IPS-15b (cell line): Measurements from ENCODE around the gene SSTR3.

Source experiments
- H3K27me3 ChIP-seq: one replicate; pipeline ENCODE4 v1.6.1; 2013; ENCODE audit warnings: low read length; ENCODE audit not compliant: control insufficient read depth, insufficient read depth
- H3K36me3 ChIP-seq: one replicate; pipeline ENCODE4 v1.6.1; 2013; ENCODE audit warnings: low read length; ENCODE audit not compliant: control insufficient read depth, insufficient read depth
- H3K4me1 ChIP-seq: one replicate; pipeline ENCODE4 v1.6.1; 2013; ENCODE audit warnings: mild to moderate bottlenecking, low read length; ENCODE audit not compliant: control insufficient read depth, insufficient read depth
- H3K4me3 ChIP-seq: one replicate; pipeline ENCODE4 v1.5.1; 2013; ENCODE audit warnings: low read depth, low read length
- H3K9ac ChIP-seq: one replicate; pipeline ENCODE4 v1.6.1; 2013; ENCODE audit warnings: low read depth, mild to moderate bottlenecking, low read length
- H3K9me3 ChIP-seq: one replicate; pipeline ENCODE4 v1.6.1; 2013; ENCODE audit warnings: mild to moderate bottlenecking, low read length; ENCODE audit not compliant: control insufficient read depth, insufficient read depth

The SSTR3 gene

DNA sequence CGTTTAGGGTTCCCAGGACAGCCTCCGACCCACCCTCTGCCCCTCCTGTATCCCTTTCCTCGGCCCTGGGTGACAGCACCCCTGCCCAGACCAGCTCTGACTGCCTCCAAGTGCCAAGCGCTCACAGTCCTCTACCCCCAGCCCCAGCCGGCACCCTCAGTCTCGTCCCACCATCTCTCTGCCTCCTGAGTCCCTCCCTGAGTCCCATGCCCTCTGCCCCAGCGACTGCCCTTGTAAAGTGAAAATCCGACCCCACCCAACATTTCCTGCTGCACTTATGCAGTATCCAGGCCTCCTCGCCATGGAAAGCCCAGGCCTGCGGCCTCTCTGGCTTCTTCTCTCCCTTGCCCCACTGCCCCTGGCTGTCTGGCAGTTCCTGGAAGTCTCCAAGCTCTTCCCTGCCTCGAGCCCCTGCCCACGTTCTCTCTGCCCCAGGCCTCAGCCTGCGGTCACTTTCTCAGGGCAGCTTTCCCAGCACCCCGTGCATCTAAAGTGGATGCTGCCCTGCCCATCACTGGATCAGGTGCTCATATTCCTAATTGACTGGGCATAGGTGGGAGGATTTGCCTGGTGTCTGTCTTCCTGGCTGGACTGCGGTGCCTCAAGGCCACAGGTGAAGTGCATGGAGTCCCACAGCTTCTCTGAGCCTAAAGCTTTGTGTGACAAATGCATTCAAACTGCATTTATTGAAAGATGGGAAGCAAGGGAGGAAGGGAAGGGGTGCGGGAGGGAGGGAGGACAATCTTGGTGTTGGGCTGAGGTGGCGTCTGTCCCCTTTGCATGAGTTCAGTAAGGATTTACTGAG, 44.9 kb downstream of the SSTR3 start:
- no peak overlapping the region for H3K9ac ChIP-seq

DNA sequence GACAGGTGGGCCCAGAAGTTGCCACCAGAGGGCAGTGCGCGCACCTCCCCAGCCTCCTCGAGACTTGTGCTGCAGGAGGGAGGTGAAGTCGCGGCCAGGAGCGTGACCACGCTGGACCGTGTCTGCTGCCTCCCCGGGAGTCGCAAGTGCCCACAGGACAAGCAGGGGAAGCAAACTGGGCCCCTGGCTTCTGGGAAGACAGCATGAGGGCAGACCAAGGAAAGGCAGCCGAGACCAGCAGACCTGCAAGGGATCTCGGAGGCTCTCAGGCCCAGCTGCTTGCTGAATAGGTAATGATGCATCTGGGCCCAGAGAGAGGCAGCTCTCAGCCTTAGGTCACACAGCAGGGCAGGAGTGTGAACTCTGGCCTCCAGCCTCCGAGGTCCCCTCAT, 45.6 kb downstream of the SSTR3 start:
- Histone ChIP-seq H3K9me3 (no peaks in the 10 kb centered on the region), H3K9ac (no peak overlapping the region), H3K27me3 (no peaks in the 10 kb centered on the region), H3K36me3 (no peaks in the 10 kb centered on the region), H3K4me3 (no peak overlapping the region), H3K4me1 (peaks cover 3% of the 10 kb centered on the region)

More for the DNA sequence above, 44.9 kb downstream of the SSTR3 start:
- H3K9me3 ChIP-seq, result no peaks in the 10 kb centered on the region
- no peaks in the 10 kb centered on the region for H3K36me3 ChIP-seq
- H3K27me3 ChIP-seq, result no peaks in the 10 kb centered on the region
- peaks cover 3% of the 10 kb centered on the region for H3K4me1 ChIP-seq
- H3K4me3 ChIP-seq, result no peak overlapping the region

DNA sequence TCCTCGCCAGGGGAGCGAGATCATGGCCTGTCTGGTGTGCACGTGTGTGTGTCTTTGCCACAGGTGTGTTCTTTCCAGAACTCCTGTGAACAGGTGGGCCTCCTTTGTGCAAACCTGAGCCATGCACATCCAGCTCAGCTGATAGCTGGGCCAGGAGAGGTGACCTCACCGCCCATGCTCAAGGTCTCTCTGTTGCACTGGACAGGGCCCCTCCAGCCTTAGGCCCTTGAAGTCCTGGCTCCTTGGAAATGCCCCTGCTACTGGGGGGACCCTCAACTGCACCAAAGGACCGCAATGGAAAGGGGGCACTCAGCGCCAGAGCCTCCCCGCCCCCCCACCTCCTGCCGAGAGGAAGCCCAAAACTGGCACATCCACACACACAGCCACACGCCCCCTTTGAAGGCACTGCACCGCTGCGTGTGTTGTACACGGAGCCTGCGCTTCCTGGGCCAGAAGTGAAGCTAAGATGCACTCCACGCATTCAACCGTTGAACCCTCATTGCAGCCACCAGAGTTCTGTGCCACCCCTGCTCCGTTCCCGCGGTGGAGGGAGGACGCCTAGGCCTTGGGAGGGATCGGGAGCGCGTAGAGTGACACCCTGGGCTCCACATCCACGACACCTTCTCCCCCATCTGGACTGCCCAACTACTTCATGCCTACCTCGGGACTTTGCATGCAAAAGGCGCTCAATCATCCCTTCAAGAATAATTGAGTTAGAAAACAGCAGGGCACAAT, 46.2 kb downstream of the SSTR3 start:
- H3K9me3 ChIP-seq, result no peaks in the 10 kb centered on the region
- H3K27me3 ChIP-seq, result no peaks in the 10 kb centered on the region
- H3K9ac ChIP-seq, result no peak overlapping the region
- no peak overlapping the region for H3K4me3 ChIP-seq
- H3K36me3 ChIP-seq, result no peaks in the 10 kb centered on the region
- peaks cover 3% of the 10 kb centered on the region for H3K4me1 ChIP-seq

DNA sequence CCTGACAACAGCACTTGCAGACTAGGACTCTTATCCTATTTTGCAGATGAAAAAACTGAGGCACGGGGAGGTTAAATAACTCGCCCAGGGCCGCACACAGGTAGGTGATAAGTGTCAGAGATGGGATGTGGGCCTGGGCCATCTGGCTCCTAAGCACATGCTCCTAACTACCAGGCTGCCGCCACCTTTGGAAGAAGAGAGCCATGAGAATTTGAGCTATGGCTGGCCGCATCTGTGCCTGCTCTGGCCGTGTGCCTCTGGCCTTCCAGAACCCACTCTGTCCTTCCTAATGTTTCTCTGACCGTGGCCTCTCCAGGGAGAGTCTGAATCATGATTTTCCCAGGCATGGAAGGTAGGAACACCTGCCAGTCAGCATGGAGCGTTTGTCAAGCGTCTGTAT, 47.2 kb downstream of the SSTR3 start:
- Histone ChIP-seq H3K36me3 (no peaks in the 10 kb centered on the region), H3K9ac (no peak overlapping the region), H3K4me3 (no peak overlapping the region), H3K27me3 (no peaks in the 10 kb centered on the region), H3K9me3 (no peaks in the 10 kb centered on the region), H3K4me1 (peaks cover 3% of the 10 kb centered on the region)

DNA sequence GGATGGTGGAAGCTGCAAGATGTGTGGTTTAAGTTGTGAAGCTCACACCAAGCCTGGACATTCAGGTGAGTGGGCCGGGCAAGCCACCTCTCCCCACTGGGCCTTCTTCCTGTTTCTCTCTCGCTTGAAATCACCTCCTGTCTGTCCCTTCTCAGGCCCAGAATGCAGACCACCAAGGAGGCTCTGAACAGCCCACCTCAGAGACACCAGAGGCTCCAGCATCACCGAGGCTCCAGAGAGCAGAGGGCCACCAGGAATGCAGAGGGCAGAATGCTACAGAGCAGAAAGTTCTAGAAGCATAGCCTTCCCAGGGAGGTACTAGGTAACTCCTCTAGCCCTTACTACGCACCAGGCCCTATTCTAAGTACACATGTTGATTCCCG, 47.8 kb downstream of the SSTR3 start:
- H3K4me3 ChIP-seq, result no peak overlapping the region
- H3K9ac ChIP-seq, result no peak overlapping the region
- H3K27me3 ChIP-seq, result no peaks in the 10 kb centered on the region
- peaks cover 3% of the 10 kb centered on the region for H3K4me1 ChIP-seq
- H3K9me3 ChIP-seq, result no peaks in the 10 kb centered on the region
- no peaks in the 10 kb centered on the region for H3K36me3 ChIP-seq

DNA sequence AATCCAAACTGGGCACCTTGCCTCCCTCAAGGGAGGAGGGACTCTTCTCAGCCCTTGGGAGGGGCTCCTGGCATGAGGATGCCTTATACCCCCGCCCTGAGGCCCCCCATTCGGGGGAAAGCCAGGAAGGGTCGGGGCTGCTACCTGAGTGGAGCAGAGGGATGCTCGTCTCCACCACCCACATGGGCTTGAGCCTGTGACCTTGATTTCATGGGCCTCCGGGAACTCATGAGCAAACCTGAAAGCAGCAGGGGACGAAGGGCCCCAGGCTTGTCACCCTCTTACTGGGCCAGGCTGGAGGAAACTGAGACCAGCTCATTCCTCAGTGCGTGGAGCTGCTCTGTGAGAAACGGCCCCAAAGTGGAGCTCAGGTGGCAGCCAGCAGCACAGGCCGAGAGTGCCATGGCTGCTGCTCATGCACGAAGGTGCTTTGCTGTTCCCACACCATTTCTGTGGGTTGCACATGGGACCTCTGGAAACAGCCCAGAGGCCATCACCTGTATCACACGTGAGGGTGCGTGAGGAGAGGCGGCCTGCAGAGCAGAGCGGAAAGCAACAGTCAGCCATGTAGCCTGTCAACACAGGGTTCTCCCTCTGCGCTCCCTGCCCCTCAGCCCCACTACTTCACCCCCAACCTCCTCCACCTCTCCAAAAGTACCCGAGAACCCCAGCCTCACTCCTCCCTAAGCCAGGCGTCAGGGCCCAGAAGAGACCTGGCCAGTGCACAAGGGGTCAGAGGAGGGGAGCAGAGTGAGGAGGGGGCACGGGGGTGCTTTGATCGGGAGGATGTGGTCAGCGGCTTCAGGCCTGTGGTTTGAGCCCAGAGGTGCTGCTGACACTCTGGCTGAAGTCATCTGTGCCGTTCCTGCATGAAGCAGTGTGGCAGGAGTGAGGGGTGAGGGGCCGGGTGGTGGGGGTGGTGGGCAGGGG, 48.4 kb downstream of the SSTR3 start:
- peak overlapping the region; percentile 5 for H3K9ac ChIP-seq
- H3K36me3 ChIP-seq, result no peaks in the 10 kb centered on the region
- H3K4me3 ChIP-seq, result no peak overlapping the region
- no peaks in the 10 kb centered on the region for H3K27me3 ChIP-seq
- peaks cover 3% of the 10 kb centered on the region for H3K4me1 ChIP-seq
- H3K9me3 ChIP-seq, result no peaks in the 10 kb centered on the region

DNA sequence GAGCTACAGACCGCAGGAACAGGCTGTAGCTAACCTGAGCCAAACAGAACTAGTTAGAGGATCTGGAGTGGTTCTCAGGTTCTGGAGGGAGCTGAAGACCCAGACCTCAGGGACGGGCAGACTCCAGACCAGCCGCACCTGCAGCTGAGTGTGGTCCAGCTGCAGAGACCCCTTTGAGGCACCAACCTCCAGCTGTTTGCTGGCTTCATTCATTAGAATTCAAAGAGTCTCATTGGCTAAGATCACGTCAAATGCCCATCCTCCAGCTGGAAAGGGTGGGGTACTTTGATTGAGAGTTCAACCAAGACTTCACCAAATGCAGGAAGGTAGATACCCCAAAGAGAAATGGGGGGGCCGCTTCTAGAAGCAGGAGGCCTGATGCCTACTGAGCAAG, 49.2 kb downstream of the SSTR3 start:
- H3K4me3 ChIP-seq, result no peak overlapping the region
- no peaks in the 10 kb centered on the region for H3K27me3 ChIP-seq
- no peak overlapping the region for H3K9ac ChIP-seq
- peaks cover 3% of the 10 kb centered on the region for H3K4me1 ChIP-seq
- H3K9me3 ChIP-seq, result no peaks in the 10 kb centered on the region
- H3K36me3 ChIP-seq, result no peaks in the 10 kb centered on the region

DNA sequence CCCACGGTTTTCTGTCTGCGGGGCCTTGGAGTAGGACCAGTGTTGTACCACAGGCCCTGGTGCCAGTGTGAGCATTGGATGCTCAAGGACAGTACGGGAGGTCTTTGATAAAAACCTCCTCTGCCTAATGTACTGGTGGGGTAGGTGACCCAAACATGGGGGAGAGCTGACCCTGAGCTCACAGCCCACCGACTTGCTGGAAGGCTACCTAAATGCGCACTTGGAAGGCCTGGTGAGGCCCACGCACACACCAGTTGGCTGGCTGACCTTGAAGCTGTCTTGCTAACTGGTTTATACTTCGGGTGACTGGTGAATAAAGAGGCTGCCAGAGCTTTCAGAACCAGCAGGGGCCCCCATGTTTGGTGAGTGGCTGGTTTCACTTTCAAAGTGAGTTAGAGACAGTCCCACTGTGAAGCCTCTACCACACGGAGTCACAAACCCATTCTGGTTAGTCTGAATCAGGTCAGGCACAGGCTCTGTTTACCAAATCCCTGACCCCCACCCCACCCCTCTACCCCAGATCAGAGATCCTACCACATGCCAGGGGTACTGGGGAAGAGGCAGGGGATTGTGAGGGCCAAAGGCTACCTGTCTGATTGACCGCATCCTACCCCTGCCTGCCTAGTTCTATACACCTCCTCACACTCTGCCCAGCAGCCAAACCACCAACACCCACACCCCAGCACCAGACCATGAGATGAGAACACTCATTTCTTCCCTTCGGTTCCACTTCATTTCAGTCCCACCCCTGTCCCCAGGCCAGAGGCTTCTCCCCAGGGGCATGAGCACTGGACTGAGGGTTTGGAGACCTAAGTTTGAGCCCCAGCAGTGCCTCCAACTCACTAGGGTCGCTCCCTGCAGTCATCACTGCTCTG, 49.8 kb downstream of the SSTR3 start:
- Histone ChIP-seq H3K9ac (no peak overlapping the region), H3K9me3 (no peaks in the 10 kb centered on the region), H3K36me3 (no peaks in the 10 kb centered on the region), H3K27me3 (no peaks in the 10 kb centered on the region), H3K4me3 (no peak overlapping the region), H3K4me1 (peaks cover 3% of the 10 kb centered on the region)

DNA sequence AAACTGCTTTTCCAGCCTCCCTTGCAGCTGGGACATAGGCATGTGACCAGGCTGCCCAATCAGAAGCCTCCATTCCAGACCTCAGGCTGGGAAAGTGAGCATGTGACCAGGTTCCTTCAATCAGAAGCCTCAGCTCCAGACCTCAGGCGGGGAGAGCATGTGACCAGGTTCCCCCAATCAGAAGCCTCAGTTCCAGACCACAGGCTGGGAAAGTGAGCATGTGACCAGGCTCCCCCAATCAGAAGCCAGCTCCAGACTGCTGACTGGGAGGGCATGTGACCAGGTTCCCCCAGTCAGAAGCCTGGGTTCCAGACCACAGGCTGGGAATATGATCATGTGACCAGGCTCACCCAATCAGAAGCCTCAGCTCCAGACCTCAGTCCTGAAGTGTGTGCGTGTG, 50.8 kb downstream of the SSTR3 start:
- H3K27me3 ChIP-seq, result no peaks in the 10 kb centered on the region
- no peak overlapping the region for H3K4me3 ChIP-seq
- H3K4me1 ChIP-seq, result peaks cover 3% of the 10 kb centered on the region
- no peaks in the 10 kb centered on the region for H3K36me3 ChIP-seq
- no peak overlapping the region for H3K9ac ChIP-seq
- H3K9me3 ChIP-seq, result no peaks in the 10 kb centered on the region

DNA sequence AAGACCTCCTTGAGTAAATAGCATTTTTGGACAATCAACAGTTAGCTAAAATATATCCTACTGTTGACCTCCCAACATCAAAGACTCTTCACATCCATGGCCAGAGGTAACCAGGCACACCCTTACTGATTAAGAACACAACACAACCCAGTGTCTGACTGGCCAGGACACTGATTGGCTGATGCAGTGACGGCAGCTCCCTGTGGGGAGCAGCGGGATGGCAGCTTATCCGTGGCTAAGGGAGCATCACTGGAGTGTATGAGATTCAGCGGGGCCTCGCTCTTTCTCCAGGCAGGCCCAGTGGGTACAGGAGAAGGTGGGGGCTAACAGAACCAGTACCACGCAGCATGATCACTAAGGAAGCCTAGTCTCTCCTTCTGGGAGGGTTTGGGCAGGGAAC, 52.2 kb downstream of the SSTR3 start:
- Histone ChIP-seq H3K27me3 (no peaks in the 10 kb centered on the region), H3K4me3 (no peak overlapping the region), H3K9ac (no peak overlapping the region), H3K36me3 (no peaks in the 10 kb centered on the region), H3K4me1 (no peaks in the 10 kb centered on the region), H3K9me3 (no peaks in the 10 kb centered on the region)

DNA sequence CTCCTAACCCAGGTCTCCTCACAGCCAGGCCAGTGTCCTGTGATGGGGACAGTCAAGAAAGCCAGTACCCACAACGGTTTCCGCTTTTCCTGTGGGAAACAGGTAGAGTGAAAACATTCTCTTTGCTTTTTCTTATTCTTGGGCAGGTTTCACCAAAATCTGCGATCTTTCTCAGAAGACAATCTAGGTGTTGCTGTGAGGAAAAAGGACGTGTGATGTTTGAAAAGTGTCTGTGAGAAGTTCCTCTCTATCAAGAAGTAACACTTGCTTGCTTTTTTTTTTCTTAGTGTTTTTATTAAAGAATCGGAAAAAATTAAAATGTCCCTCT, 53.4 kb downstream of the SSTR3 start:
- H3K27me3 ChIP-seq, result no peaks in the 10 kb centered on the region
- H3K9me3 ChIP-seq, result no peaks in the 10 kb centered on the region
- no peaks in the 10 kb centered on the region for H3K36me3 ChIP-seq
- no peak overlapping the region for H3K9ac ChIP-seq
- no peak overlapping the region for H3K4me3 ChIP-seq
- no peaks in the 10 kb centered on the region for H3K4me1 ChIP-seq
